HUES6 (cell line): ENCODE results near the gene GRIK3.
"Not testable (repeated sequence)": the region's sequence is repeated elsewhere in the genome, so short reads cannot be mapped to it uniquely, and the experiment has no call there.

Experiments
- H3K27ac ChIP-seq: 2 replicates; pipeline ENCODE4 v1.7.0; 2013; ENCODE audit warnings: low read depth, mild to moderate bottlenecking, low read length, inconsistent platforms
- H3K27me3 ChIP-seq: 2 replicates; pipeline ENCODE4 v1.6.1; 2013; ENCODE audit warnings: low read length; ENCODE audit not compliant: control insufficient read depth, insufficient read depth
- H3K36me3 ChIP-seq: 2 replicates; pipeline ENCODE4 v1.6.1; 2013; ENCODE audit warnings: low read length; ENCODE audit not compliant: control insufficient read depth, insufficient read depth
- H3K4me1 ChIP-seq: 2 replicates; pipeline ENCODE4 v1.6.1; 2013; ENCODE audit warnings: low read length; ENCODE audit not compliant: control insufficient read depth, insufficient read depth
- H3K4me3 ChIP-seq: 2 replicates; pipeline ENCODE4 v1.5.1; 2013; ENCODE audit warnings: low read depth, low read length
- H3K9ac ChIP-seq: one replicate; pipeline ENCODE4 v1.6.1; 2013; ENCODE audit warnings: mild to moderate bottlenecking, low read length
- H3K9me3 ChIP-seq: 2 replicates; pipeline ENCODE4 v1.6.1; 2013; ENCODE audit warnings: low read depth, low read length; ENCODE audit not compliant: control insufficient read depth, insufficient read depth

GRIK3 gene

GRCh38 chr1:36909946-36910725, 124.2 kb downstream of the GRIK3 start:
- Histone ChIP-seq H3K36me3 (no peaks in the 10 kb centered on the region), H3K4me1 (peaks cover 9% of the 10 kb centered on the region), H3K27ac (no peak overlapping the region), H3K9ac (no peak overlapping the region), H3K27me3 (no peaks in the 10 kb centered on the region; the same call in 1 of the 2 replicates), H3K9me3 (peaks cover 3% of the 10 kb centered on the region; the same call in 1 of the 2 replicates), H3K4me3 (no peak overlapping the region)

GRCh38 chr1:36909359-36909758, 125.0 kb downstream of the GRIK3 start:
- not testable (repeated sequence) for H3K9me3 ChIP-seq, H3K36me3 ChIP-seq, H3K9ac ChIP-seq, H3K27ac ChIP-seq, H3K4me1 ChIP-seq, H3K27me3 ChIP-seq, H3K4me3 ChIP-seq

GRCh38 chr1:36908096-36908495, 126.2 kb downstream of the GRIK3 start:
- no peak overlapping the region for H3K4me3 ChIP-seq
- H3K36me3 ChIP-seq, result no peaks in the 10 kb centered on the region
- H3K27me3 ChIP-seq, result no peaks in the 10 kb centered on the region; the same call in 1 of the 2 replicates
- peaks cover under 1% of the 10 kb centered on the region; the same call in 1 of the 2 replicates for H3K4me1 ChIP-seq
- no peaks in the 10 kb centered on the region for H3K9me3 ChIP-seq
- no peak overlapping the region for H3K9ac ChIP-seq
- no peak overlapping the region for H3K27ac ChIP-seq

- H3K9ac ChIP-seq, result no peak overlapping the region
- no peaks in the 10 kb centered on the region for H3K36me3 ChIP-seq
- no peaks in the 10 kb centered on the region; the same call in 1 of the 2 replicates for H3K27me3 ChIP-seq
- no peaks in the 10 kb centered on the region for H3K9me3 ChIP-seq
- H3K4me1 ChIP-seq, result no peaks in the 10 kb centered on the region
- no peak overlapping the region for H3K27ac ChIP-seq
- H3K4me3 ChIP-seq, result no peak overlapping the region
Measured at GRCh38 chr1:36906555-36906954, 127.8 kb downstream of the GRIK3 start.

- no peaks in the 10 kb centered on the region for H3K9me3 ChIP-seq
- H3K4me3 ChIP-seq, result no peak overlapping the region
- H3K4me1 ChIP-seq, result no peaks in the 10 kb centered on the region
- H3K27me3 ChIP-seq, result no peaks in the 10 kb centered on the region; the same call in 1 of the 2 replicates
- no peak overlapping the region for H3K9ac ChIP-seq
- H3K27ac ChIP-seq, result no peak overlapping the region
- H3K36me3 ChIP-seq, result no peaks in the 10 kb centered on the region
Measured at GRCh38 chr1:36905941-36906340, 128.4 kb downstream of the GRIK3 start.

- Histone ChIP-seq H3K9me3 (peaks cover 6% of the 10 kb centered on the region; the same call in 1 of the 2 replicates), H3K27ac (no peak overlapping the region), H3K36me3 (no peaks in the 10 kb centered on the region), H3K27me3 (no peaks in the 10 kb centered on the region), H3K4me1 (no peaks in the 10 kb centered on the region), H3K4me3 (no peak overlapping the region), H3K9ac (no peak overlapping the region)
Measured at GRCh38 chr1:36900128-36900527, 134.2 kb downstream of the GRIK3 start.

GRCh38 chr1:36897813-36898212, 136.5 kb downstream of the GRIK3 start:
- not testable (repeated sequence) for H3K27me3 ChIP-seq, H3K9ac ChIP-seq, H3K4me1 ChIP-seq, H3K4me3 ChIP-seq, H3K9me3 ChIP-seq, H3K36me3 ChIP-seq, H3K27ac ChIP-seq

GRCh38 chr1:36894824-36895223, 139.5 kb downstream of the GRIK3 start:
- Histone ChIP-seq H3K27ac (no peak overlapping the region), H3K9ac (no peak overlapping the region), H3K36me3 (no peaks in the 10 kb centered on the region), H3K9me3 (peaks cover 6% of the 10 kb centered on the region; the same call in 1 of the 2 replicates), H3K4me1 (no peaks in the 10 kb centered on the region), H3K4me3 (no peak overlapping the region), H3K27me3 (no peaks in the 10 kb centered on the region)

- Histone ChIP-seq H3K4me1 (no peaks in the 10 kb centered on the region), H3K27ac (no peak overlapping the region), H3K9me3 (no peaks in the 10 kb centered on the region), H3K4me3 (no peak overlapping the region), H3K27me3 (no peaks in the 10 kb centered on the region), H3K9ac (no peak overlapping the region), H3K36me3 (no peaks in the 10 kb centered on the region)
Measured at GRCh38 chr1:36890776-36891175, 143.5 kb downstream of the GRIK3 start.

- Histone ChIP-seq H3K9ac (no peak overlapping the region), H3K9me3 (no peaks in the 10 kb centered on the region), H3K36me3 (no peaks in the 10 kb centered on the region), H3K27ac (no peak overlapping the region), H3K27me3 (no peaks in the 10 kb centered on the region), H3K4me3 (no peak overlapping the region), H3K4me1 (no peaks in the 10 kb centered on the region)
Measured at GRCh38 chr1:36889478-36890226, 144.7 kb downstream of the GRIK3 start.

GRCh38 chr1:36888811-36889477, 145.4 kb downstream of the GRIK3 start:
- no peaks in the 10 kb centered on the region for H3K36me3 ChIP-seq
- H3K27me3 ChIP-seq, result no peaks in the 10 kb centered on the region
- no peak overlapping the region for H3K4me3 ChIP-seq
- H3K9me3 ChIP-seq, result no peaks in the 10 kb centered on the region
- H3K9ac ChIP-seq, result no peak overlapping the region
- no peak overlapping the region for H3K27ac ChIP-seq
- no peaks in the 10 kb centered on the region for H3K4me1 ChIP-seq
